ENCODE measurements around the gene AGAP3.

DNA sequence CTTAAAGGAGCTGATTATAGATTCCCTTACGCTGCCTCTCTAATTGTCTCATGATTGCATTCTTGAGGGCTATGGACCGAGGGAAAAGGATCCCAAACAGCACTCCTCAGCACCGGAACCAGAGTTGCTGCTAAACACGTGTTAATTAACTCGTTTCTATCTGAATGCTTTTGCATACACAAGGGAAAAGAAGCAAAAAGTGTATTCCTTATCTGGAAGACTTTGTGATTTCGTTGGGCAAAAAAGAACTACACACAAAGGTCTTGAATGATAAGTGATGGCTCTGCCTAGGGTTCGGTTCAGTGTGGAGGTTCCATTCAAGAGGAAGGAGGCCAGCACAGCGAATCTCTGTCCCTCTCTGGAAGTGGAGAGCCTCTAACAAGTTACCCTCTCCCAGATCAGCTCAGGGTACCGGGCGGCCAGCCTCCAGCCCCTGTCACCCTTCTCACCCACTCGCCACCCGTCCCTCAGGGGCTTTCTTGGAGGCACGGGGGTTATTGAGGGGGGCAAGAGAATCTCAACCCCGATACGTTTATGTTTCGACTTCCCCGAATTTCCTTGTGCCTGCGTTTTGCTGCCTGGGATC, 27.4 kb upstream of the AGAP3 start:
- TF ChIP-seq CTCF (IDR thresholded peaks at IDR 0.05) = no peak
- TF ChIP-seq TCF7L2 (IDR thresholded peaks at IDR 0.05; ENCODE audit: low read depth, low read length) = no peak
- TF ChIP-seq POLR2AphosphoS5 (IDR thresholded peaks at IDR 0.05; ENCODE audit: low read depth, low read length) = peak; percentile 5; the same call in 1 of the 2 replicates

All from Panc1 (cell line).